GM21526 (cell line): ENCODE results near the gene BAIAP3.

Experiments used
- ATAC-seq: cut with Tn5 transposase; IDR thresholded peaks from one replicate; pipeline ENCODE4 v1.9.1; 2021; ENCODE audit warnings: moderate library complexity; ENCODE audit not compliant: unreplicated experiment, low FRiP score

Gene BAIAP3

GRCh38 chr16:1298406-1298805, 35.0 kb upstream of the BAIAP3 start:
- no peak for ATAC-seq

GRCh38 chr16:1299012-1299867, 34.2 kb upstream of the BAIAP3 start:
- no peak for ATAC-seq

GRCh38 chr16:1299868-1300203, 33.6 kb upstream of the BAIAP3 start:
- ATAC-seq, result no peak

- no peak for ATAC-seq
Observed at GRCh38 chr16:1300664-1301476, 32.6 kb upstream of the BAIAP3 start.

- ATAC-seq, result no peak
Observed at GRCh38 chr16:1301562-1301961, 31.9 kb upstream of the BAIAP3 start.

- no peak for ATAC-seq
Observed at GRCh38 chr16:1305823-1306222, 27.6 kb upstream of the BAIAP3 start.

GRCh38 chr16:1306334-1306733, 27.1 kb upstream of the BAIAP3 start:
- no peak for ATAC-seq

- no peak for ATAC-seq
Observed at GRCh38 chr16:1308036-1308976, 25.1 kb upstream of the BAIAP3 start.

- ATAC-seq, result peak; percentile 54
Observed at GRCh38 chr16:1308977-1309885, 24.2 kb upstream of the BAIAP3 start, which contains the start of gene UBE2I. Gene UBE2I, plus strand, starts transcription at chr16:1309636. Its CDS starts 4,395 bp downstream, at chr16:1314031.

- peak; percentile 8 for ATAC-seq
Observed at GRCh38 chr16:1309888-1310831, 23.3 kb upstream of the BAIAP3 start.

- ATAC-seq, result no peak
Observed at GRCh38 chr16:1310832-1311200, 22.6 kb upstream of the BAIAP3 start.

GRCh38 chr16:1311212-1311737, 22.2 kb upstream of the BAIAP3 start:
- ATAC-seq, result no peak

GRCh38 chr16:1311738-1312466, 21.5 kb upstream of the BAIAP3 start:
- no peak for ATAC-seq

- no peak for ATAC-seq
Observed at GRCh38 chr16:1312467-1312816, 21.0 kb upstream of the BAIAP3 start.

GRCh38 chr16:1312903-1313302, 20.5 kb upstream of the BAIAP3 start:
- no peak for ATAC-seq

GRCh38 chr16:1313721-1314369, 19.6 kb upstream of the BAIAP3 start:
- ATAC-seq, result no peak

GRCh38 chr16:1314399-1315068, 18.9 kb upstream of the BAIAP3 start:
- ATAC-seq, result no peak
